COLO668 (cell line): ENCODE data around the gene DDX10.
"Not testable (repeated sequence)": the region's sequence is repeated elsewhere in the genome, so short reads cannot be mapped to it uniquely, and the experiment has no call there.

ENCODE experiments used
- DNase-seq: peaks from one replicate; lab custom pipeline; 2025; ENCODE audit not compliant: unreplicated experiment; lab: John Stamatoyannopoulos, UW

DDX10 gene

GRCh38 chr11:108713076-108713790 lies 48.4 kb downstream of the DDX10 start:
- DNase-seq: no peak

- no peak for DNase-seq
Measured at GRCh38 chr11:108715239-108715638, 50.4 kb downstream of the DDX10 start.

- DNase-seq: no peak
Measured at GRCh38 chr11:108718466-108718865, 53.6 kb downstream of the DDX10 start.

- no peak for DNase-seq
Measured at GRCh38 chr11:108724974-108725689, 60.3 kb downstream of the DDX10 start.

- DNase-seq: no peak
Measured at GRCh38 chr11:108726077-108726800, 61.4 kb downstream of the DDX10 start.

- DNase-seq: no peak
Measured at GRCh38 chr11:108727665-108728064, 62.8 kb downstream of the DDX10 start.

- no peak for DNase-seq
Measured at GRCh38 chr11:108729227-108729871, 64.5 kb downstream of the DDX10 start.

GRCh38 chr11:108732395-108732794 lies 67.5 kb downstream of the DDX10 start:
- peak; percentile 34 for DNase-seq

- no peak for DNase-seq
Measured at GRCh38 chr11:108733479-108734116, 68.7 kb downstream of the DDX10 start.

GRCh38 chr11:108734283-108734682 lies 69.4 kb downstream of the DDX10 start:
- no peak for DNase-seq

- DNase-seq: no peak
Measured at GRCh38 chr11:108734956-108735559, 70.2 kb downstream of the DDX10 start.

- not testable (repeated sequence) for DNase-seq
Measured at GRCh38 chr11:108740132-108740531, 75.3 kb downstream of the DDX10 start.

GRCh38 chr11:108743851-108744250 lies 79.0 kb downstream of the DDX10 start:
- DNase-seq: no peak

GRCh38 chr11:108748968-108749367 lies 84.1 kb downstream of the DDX10 start:
- DNase-seq: no peak

GRCh38 chr11:108751444-108751843 lies 86.6 kb downstream of the DDX10 start:
- DNase-seq: no peak

- DNase-seq: no peak
Measured at GRCh38 chr11:108752297-108752751, 87.5 kb downstream of the DDX10 start.

GRCh38 chr11:108754901-108755625 lies 90.2 kb downstream of the DDX10 start:
- no peak for DNase-seq

GRCh38 chr11:108757630-108758029 lies 92.8 kb downstream of the DDX10 start:
- DNase-seq: no peak

GRCh38 chr11:108758458-108758857 lies 93.6 kb downstream of the DDX10 start:
- no peak for DNase-seq
